Ascending aorta (tissue), 2 donors: ENCODE measurements around the gene ATP6V1C2. TPM values are rescaled to one million over a fixed set of nuclear protein-coding genes. Genes with fewer than 3 reads are reported as not detected.

ENCODE experiments used
- DNase-seq, 2 donors: peaks; one replicate each; pipeline ENCODE4 v3.0.0-alpha.2; 2019; ENCODE audit warnings: low spot score in 2 of 2
- H3K27ac ChIP-seq, 2 donors: fragments of 200-600 bp; sonication (generic); one replicate each; pipeline ENCODE4 v1.5.1; 2016 to 2017; ENCODE audit warnings: mild to moderate bottlenecking in 1 of 2
- H3K27me3 ChIP-seq: fragments of 200-600 bp; sonication (generic); one replicate; pipeline ENCODE4 v1.5.1; 2017
- H3K36me3 ChIP-seq, 2 donors: fragments of 200-600 bp; sonication (generic); one replicate each; pipeline ENCODE4 v1.5.1; 2016
- H3K4me1 ChIP-seq, 2 donors: fragments of 200-600 bp; sonication (generic); one replicate each; pipeline ENCODE4 v1.5.1; 2016 to 2017; ENCODE audit warnings: mild to moderate bottlenecking in 1 of 2
- H3K4me3 ChIP-seq, 2 donors: fragments of 200-600 bp; sonication (generic); one replicate each; pipeline ENCODE4 v1.5.1; 2016 to 2017; ENCODE audit warnings: mild to moderate bottlenecking in 1 of 2
- H3K9me3 ChIP-seq, 2 donors: fragments of 200-600 bp; sonication (generic); one replicate each; pipeline ENCODE4 v1.5.1; 2016
- CTCF ChIP-seq, 3 experiments: fragments of 200-600 bp in 2 of 3; fragments of 450-650 bp in 1 of 3; sonication (generic) in 2 of 3; IDR thresholded peaks; one replicate each; pipeline ENCODE4 v1.5.1; 2016 to 2019; ENCODE audit warnings: antibody characterized with exemption in 3 of 3, mild to moderate bottlenecking in 1 of 3, moderate library complexity in 1 of 3
- intact Hi-C: fragments of 100-400 bp; cut with DNase I; formaldehyde crosslinking; loops from one replicate; pipeline ENCODE4 v1.15.1; 2023
- total RNA-seq: library from RNA; depleted of rRNA; stranded (reverse); fragments of >200 nt; gene quantifications from one replicate; pipeline ENCODE4 v1.1.0, GENCODE V29; 2016

Gene ATP6V1C2
- total RNA-seq, 1 donor from 2014 or later, result 6.0 TPM

DNA sequence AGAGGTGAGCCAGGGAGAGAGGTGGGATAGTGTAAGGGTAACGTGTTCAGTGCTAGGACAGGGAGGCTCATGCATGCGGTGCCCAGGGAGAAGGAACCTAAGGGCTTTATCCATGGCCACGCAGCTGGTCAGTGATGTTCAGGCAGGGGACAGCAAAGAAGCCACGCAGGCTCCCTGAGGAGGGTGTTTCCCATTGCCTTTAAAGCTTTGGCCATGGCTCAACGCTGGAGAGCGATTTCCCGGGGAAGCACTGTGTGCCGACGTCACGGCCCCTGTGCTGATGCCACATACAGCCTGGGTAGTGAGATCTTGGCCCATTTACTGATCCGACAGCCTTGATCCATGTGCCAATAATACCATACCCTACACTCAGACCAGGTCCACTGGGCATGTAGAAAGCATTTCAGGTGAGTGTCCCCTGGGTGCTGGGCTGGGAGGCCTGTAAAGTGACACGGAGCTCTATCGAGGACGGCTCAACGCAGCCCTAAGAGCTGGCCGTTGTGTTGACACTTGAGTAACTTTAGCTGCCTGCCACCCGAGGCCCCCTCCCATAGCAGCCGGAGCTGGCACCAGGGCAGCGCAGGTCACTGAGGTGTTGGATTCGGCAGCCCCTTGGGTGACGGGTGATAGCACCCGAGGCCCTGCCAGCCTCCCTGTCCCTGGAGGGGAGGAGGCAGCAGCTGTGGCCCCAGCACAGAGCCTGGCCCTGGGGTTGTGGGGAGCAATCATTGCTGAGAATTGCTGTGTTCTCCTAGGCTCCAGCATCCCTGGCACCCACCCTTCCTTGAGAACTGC lies 49.7 kb downstream of the ATP6V1C2 start:
- no peak for TF ChIP-seq CTCF (IDR thresholded peaks at IDR 0.05)
- no peak for DNase-seq
- Histone ChIP-seq H3K4me1 (no peaks in the 10 kb centered on the region), H3K9me3 (no peaks in the 10 kb centered on the region), H3K36me3 (no peaks in the 10 kb centered on the region), H3K4me3 (no peak overlapping the region), H3K27ac (no peak overlapping the region), H3K27me3 (no peaks in the 10 kb centered on the region)
- intact Hi-C loops, result no loop called here

DNA sequence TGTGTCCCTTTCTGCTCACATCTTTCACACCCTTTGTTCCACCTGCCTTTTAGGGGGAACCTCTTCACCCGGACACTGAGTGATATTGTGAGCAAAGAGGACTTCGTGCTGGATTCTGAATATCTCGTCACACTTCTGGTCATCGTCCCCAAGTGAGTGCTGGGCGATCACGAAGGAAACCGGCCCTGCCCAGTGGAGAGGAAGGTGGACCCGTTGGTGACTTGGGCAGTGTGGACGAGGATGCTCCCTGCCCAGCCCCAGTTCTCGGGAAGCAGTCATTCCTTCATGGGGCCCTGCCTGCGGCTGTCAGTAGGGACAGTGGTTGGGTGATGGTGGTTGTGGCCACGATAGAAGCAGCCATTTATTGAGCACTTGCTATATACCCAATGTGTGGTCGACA lies 50.4 kb downstream of the ATP6V1C2 start:
- no peak overlapping the region for H3K4me3 ChIP-seq
- intact Hi-C loops, result no loop called here
- H3K9me3 ChIP-seq, result no peaks in the 10 kb centered on the region
- TF ChIP-seq CTCF (IDR thresholded peaks at IDR 0.05), result no peak
- H3K4me1 ChIP-seq, result no peaks in the 10 kb centered on the region
- no peaks in the 10 kb centered on the region for H3K36me3 ChIP-seq
- no peaks in the 10 kb centered on the region for H3K27me3 ChIP-seq
- no peak for DNase-seq
- H3K27ac ChIP-seq, result no peak overlapping the region

GRCh38 chr2:10772201-10772867 lies 50.9 kb downstream of the ATP6V1C2 start:
- no peak overlapping the region for H3K27ac ChIP-seq
- no peak overlapping the region for H3K4me3 ChIP-seq
- no peaks in the 10 kb centered on the region for H3K27me3 ChIP-seq
- H3K4me1 ChIP-seq, result no peaks in the 10 kb centered on the region
- DNase-seq, result no peak
- no peak for TF ChIP-seq CTCF (IDR thresholded peaks at IDR 0.05)
- intact Hi-C loops, result no loop called here
- H3K36me3 ChIP-seq, result no peaks in the 10 kb centered on the region
- no peaks in the 10 kb centered on the region for H3K9me3 ChIP-seq

GRCh38 chr2:10772868-10773215 lies 51.4 kb downstream of the ATP6V1C2 start:
- DNase-seq, result no peak
- no peaks in the 10 kb centered on the region for H3K27me3 ChIP-seq
- H3K27ac ChIP-seq, result no peak overlapping the region

DNA sequence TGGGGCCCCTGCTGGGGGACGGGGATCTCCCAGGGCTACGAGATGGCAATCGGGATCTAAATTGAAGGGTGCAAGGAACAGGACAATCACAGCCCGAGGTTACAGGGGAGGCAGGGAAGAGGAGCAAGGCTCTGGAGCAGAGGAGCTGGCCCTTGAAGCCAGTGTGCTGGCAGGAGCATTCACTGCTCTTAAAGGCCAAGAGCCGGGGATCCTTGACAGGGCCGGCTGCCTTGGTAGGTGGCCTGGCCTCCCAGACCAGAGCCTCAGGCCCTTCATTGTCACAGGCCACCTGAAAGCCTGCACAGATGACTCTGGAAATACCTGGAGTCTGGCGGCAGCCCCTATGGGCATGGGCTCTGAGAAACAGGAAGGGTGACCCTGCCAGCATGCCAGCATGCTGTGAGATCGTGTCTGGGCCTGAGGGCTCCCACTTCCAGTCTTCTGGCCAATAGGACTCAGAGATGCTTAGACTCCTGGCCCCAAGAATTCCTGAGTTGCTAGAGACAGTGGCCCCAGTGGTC lies 52.5 kb downstream of the ATP6V1C2 start:
- Histone ChIP-seq H3K9me3 (no peaks in the 10 kb centered on the region), H3K27me3 (no peaks in the 10 kb centered on the region), H3K4me1 (no peaks in the 10 kb centered on the region), H3K4me3 (no peak overlapping the region), H3K27ac (no peak overlapping the region), H3K36me3 (peaks cover 9 to 10% of the 10 kb centered on the region in 2 donors)
- no peak for DNase-seq
- intact Hi-C loops, result no loop called here
- no peak for TF ChIP-seq CTCF (IDR thresholded peaks at IDR 0.05)

More at GRCh38 chr2:10772868-10773215, 51.4 kb downstream of the ATP6V1C2 start:
- H3K36me3 ChIP-seq, result peaks cover 0 to under 1% of the 10 kb centered on the region in 2 donors
- H3K4me1 ChIP-seq, result no peaks in the 10 kb centered on the region
- no peak overlapping the region for H3K4me3 ChIP-seq
- no peaks in the 10 kb centered on the region for H3K9me3 ChIP-seq
- TF ChIP-seq CTCF (IDR thresholded peaks at IDR 0.05), result no peak
- intact Hi-C loops, result no loop called here
